HG03097 (cell line): Measurements from ENCODE around the gene TMEM154.

ENCODE experiments used
- ATAC-seq: cut with Tn5 transposase; IDR thresholded peaks from one replicate; pipeline ENCODE4 v1.9.1; 2021; ENCODE audit not compliant: unreplicated experiment, low FRiP score

TMEM154 gene

GRCh38 chr4:152601156-152601555 lies 78.6 kb downstream of the TMEM154 start:
- no peak for ATAC-seq

GRCh38 chr4:152599636-152600035 lies 80.2 kb downstream of the TMEM154 start:
- no peak for ATAC-seq

- ATAC-seq = no peak
Measured at GRCh38 chr4:152599095-152599494, 80.7 kb downstream of the TMEM154 start.

- ATAC-seq = no peak
Measured at GRCh38 chr4:152598454-152598853, 81.3 kb downstream of the TMEM154 start.

- ATAC-seq = no peak
Measured at GRCh38 chr4:152594978-152595925, 84.5 kb downstream of the TMEM154 start.

- no peak for ATAC-seq
Measured at GRCh38 chr4:152594057-152594456, 85.7 kb downstream of the TMEM154 start.

GRCh38 chr4:152591876-152592275 lies 87.9 kb downstream of the TMEM154 start:
- no peak for ATAC-seq

- no peak for ATAC-seq
Measured at GRCh38 chr4:152591396-152591795, 88.4 kb downstream of the TMEM154 start.

GRCh38 chr4:152590179-152591031 lies 89.4 kb downstream of the TMEM154 start:
- no peak for ATAC-seq

- no peak for ATAC-seq
Measured at GRCh38 chr4:152588869-152589268, 90.9 kb downstream of the TMEM154 start.

GRCh38 chr4:152587127-152587526 lies 92.7 kb downstream of the TMEM154 start:
- no peak for ATAC-seq

- no peak for ATAC-seq
Measured at GRCh38 chr4:152586668-152587067, 93.1 kb downstream of the TMEM154 start.

GRCh38 chr4:152585023-152585441 lies 94.8 kb downstream of the TMEM154 start:
- no peak for ATAC-seq

GRCh38 chr4:152581536-152582160 lies 98.1 kb downstream of the TMEM154 start:
- ATAC-seq = no peak

GRCh38 chr4:152579916-152580315 lies 99.9 kb downstream of the TMEM154 start:
- no peak for ATAC-seq

GRCh38 chr4:152579107-152579764 lies 100.6 kb downstream of the TMEM154 start:
- no peak for ATAC-seq

- ATAC-seq = no peak
Measured at GRCh38 chr4:152578670-152579069, 101.1 kb downstream of the TMEM154 start.

- ATAC-seq = no peak
Measured at GRCh38 chr4:152577708-152578396, 101.9 kb downstream of the TMEM154 start.

- ATAC-seq = no peak
Measured at GRCh38 chr4:152575533-152575932, 104.3 kb downstream of the TMEM154 start.

GRCh38 chr4:152573861-152574260 lies 105.9 kb downstream of the TMEM154 start:
- no peak for ATAC-seq
